Omental fat pad (tissue), 4 donors: ENCODE data around the gene ITIH3. TPM values are rescaled to one million over a fixed set of nuclear protein-coding genes. Genes with fewer than 3 reads are reported as not detected.

Experiments used
- ATAC-seq: fragments of 150-250 bp; one replicate; pipeline ENCODE4 v1.9.1; 2016; ENCODE audit warnings: mild to moderate bottlenecking, moderate library complexity; ENCODE audit not compliant: low FRiP score
- DNase-seq: peaks from one replicate; pipeline ENCODE4 v3.0.0-alpha.2; 2019; ENCODE audit warnings: low spot score
- total RNA-seq, 4 donors: library from RNA; depleted of rRNA; stranded (reverse); fragments of >200 nt; gene quantifications; one replicate each; pipeline ENCODE4 v1.1.0, GENCODE V29; 2016
- TF ChIP-seq, protein P1 (sequence below), 3 donors: fragments of 450-650 bp; IDR thresholded peaks; one replicate each; pipeline ENCODE4 v1.5.1; 2016 to 2017; ENCODE audit warnings: antibody characterized with exemption in 3 of 3, mild to moderate bottlenecking in 3 of 3, moderate library complexity in 2 of 3

The ITIH3 gene
- total RNA-seq, 4 donors from 2014 or later, result 0.93 to 2.8 (median 1.9) TPM

GRCh38 chr3:52791366-52791765 is 3.2 kb upstream of the ITIH3 start:
- ATAC-seq (no peak), DNase-seq (no peak)
- TF ChIP-seq, protein P1, sequence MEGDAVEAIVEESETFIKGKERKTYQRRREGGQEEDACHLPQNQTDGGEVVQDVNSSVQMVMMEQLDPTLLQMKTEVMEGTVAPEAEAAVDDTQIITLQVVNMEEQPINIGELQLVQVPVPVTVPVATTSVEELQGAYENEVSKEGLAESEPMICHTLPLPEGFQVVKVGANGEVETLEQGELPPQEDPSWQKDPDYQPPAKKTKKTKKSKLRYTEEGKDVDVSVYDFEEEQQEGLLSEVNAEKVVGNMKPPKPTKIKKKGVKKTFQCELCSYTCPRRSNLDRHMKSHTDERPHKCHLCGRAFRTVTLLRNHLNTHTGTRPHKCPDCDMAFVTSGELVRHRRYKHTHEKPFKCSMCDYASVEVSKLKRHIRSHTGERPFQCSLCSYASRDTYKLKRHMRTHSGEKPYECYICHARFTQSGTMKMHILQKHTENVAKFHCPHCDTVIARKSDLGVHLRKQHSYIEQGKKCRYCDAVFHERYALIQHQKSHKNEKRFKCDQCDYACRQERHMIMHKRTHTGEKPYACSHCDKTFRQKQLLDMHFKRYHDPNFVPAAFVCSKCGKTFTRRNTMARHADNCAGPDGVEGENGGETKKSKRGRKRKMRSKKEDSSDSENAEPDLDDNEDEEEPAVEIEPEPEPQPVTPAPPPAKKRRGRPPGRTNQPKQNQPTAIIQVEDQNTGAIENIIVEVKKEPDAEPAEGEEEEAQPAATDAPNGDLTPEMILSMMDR (IDR thresholded peaks at IDR 0.05), result no peak

DNA sequence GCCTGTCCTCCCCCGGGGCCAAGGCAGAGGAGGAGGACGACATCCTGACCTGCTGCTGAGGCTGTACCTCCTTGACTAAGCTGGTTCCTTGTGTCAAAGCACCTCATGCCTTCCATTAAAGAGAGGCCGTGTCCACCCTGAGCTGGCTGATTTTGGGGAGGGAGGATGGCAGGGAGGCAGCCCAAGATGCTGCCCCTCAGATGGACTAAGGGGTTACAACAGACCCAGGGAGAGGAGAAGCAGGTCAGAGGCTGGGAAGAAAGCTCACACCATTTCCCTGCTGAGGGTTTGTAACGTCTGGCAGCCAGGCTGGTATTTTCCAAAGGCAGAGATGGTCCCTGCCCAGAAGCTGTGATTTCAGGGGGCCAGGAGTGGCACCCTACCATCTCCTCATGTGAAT is 2.7 kb upstream of the ITIH3 start:
- ATAC-seq, result no peak
- DNase-seq, result no peak
- TF ChIP-seq, protein P1 (IDR thresholded peaks at IDR 0.05), result no peak

GRCh38 chr3:52792413-52792812 is 2.2 kb upstream of the ITIH3 start:
- no peak for ATAC-seq
- TF ChIP-seq, protein P1 (IDR thresholded peaks at IDR 0.05), result no peak
- no peak for DNase-seq

DNA sequence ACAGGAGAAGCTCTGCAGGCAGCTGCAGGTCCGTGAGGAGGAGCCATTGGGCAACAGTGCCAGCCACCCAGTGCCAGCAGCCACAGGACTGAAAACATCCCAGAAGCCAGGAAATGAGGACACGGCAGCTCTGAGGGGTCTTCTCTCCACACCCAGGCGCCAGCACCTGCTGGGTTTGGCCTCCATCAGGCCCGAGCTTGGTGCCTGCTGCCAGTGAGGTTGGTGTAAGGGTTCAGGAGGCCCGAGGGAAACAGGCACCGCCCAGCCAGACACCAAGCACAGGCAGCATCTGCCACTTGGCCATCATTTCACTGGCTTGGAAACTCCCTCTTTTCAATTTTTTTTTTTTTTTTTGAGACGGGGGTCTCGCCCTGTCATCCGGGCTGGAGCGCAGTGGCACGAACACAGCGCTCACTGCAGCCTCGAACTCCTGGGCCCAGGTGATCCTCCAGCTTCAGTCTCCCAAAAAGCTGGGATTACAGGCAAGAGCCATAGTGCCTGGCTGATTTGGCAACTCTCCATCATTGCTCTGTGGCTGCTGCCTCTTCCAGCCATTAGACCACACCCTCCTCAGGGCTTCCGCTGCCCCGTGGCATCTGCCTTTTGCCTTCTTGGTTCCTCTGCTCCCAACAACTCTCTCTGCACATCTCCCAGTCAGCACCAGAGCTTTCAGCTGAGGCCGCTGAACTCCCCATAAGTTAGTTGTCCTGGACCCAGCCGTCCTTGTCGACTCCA is 1.5 kb upstream of the ITIH3 start:
- TF ChIP-seq, protein P1 (IDR thresholded peaks at IDR 0.05), result no peak
- ATAC-seq, result no peak
- no peak for DNase-seq

DNA sequence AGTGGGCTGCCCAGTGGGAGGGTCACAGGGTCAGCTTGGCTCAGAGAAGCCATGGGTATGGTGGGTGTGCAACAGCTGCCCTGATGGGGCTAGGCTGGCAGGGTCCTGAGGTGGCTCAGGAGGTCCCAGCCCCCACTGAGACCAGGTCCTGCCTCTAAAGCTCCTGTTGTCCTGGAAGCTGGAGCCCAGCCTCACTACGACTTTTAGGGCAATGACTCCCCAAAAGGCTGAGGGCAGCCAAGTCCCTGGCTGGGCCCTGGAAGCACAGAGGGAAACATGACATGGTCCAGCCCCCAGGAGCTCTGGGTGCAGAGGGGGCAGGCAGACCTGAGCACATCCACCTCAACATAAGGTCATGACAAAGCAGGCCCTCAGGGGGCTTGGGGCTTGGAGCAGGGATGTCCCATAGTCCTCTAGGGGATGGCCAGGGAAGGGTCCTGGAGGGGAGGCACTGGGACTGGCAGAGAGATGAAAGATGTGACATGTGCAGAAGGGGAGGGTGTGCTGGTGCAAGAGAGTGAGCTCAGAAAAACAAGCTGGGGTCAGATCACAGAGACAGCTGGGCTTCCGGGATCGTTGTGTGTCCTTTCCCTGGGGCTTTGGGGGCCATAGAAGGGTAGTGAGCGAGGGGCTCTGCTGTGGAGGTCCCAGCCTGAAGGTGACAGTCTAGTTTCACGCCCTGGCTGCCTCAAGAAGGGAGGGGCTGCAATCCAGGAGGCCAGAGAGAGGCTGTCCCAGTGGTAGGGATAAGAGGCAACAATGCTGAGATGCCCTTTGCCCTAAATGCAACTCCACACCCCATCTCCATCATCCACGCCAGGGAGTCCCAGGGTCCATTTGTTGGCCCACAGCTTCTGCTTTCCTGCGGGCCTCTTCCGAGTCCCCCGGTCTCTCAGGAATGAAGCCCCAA is 639 bp upstream of the ITIH3 start:
- TF ChIP-seq, protein P1 (IDR thresholded peaks at IDR 0.05), result no peak
- no peak for DNase-seq
- no peak for ATAC-seq

DNA sequence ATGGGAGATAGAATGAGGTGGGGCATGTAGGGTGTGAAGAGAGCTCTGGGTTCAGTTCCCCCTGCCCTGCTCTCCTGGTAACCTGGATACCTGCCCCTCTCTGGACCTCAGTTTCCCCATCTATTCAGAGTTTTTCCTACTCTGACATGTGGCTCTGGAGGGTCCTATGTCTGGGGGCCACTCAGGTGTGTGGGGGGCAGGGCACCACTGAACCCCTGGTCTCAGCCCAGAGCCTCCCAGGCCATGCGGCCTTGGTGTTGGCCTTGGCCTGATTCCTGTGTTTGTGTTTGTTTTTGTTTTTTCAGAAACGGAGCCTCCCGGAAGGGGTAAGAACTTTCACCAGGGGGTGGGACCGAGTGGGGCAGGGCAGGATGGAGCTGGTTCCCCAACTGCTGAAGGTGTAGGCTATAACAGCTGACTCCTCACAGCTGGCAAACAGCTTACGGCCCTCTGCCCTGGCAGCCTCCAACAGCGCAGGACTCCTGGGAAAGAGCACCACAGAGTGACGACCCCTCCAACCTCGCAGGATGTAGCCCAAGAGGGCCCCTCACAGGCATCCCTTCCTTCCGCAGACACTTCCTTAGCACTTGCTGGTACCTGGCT is 803 bp downstream of the ITIH3 start:
- ATAC-seq, result no peak
- no peak for DNase-seq
- TF ChIP-seq, protein P1 (IDR thresholded peaks at IDR 0.05), result no peak
